SK-N-SH treated with all-trans-retinoic acid at 6 μM for 48 hours (cell line): ENCODE results near the gene CDPF1.

Experiments used
- ARNTL ChIP-seq: fragments of 450-650 bp; formaldehyde crosslinking; IDR thresholded peaks from 2 replicates; pipeline ENCODE4 v1.5.0; 2020; ENCODE audit warnings: low read depth, mild to moderate bottlenecking, moderate library complexity, borderline replicate concordance
- BACH2 ChIP-seq: fragments of 250-450 bp; sonication (Bioruptor Pico); IDR thresholded peaks from 2 replicates; pipeline ENCODE4 v1.9.0; 2021; ENCODE audit warnings: mild to moderate bottlenecking, borderline replicate concordance
- CSDC2 ChIP-seq: fragments of 250-450 bp; sonication (Bioruptor Pico); IDR thresholded peaks from 2 replicates; pipeline ENCODE4 v1.5.0; 2020; ENCODE audit warnings: mild to moderate bottlenecking, moderate library complexity
- ESRRG ChIP-seq: fragments of 250-450 bp; sonication (Bioruptor Pico); IDR thresholded peaks from 2 replicates; pipeline ENCODE4 v1.6.1; 2021; ENCODE audit warnings: mild to moderate bottlenecking
- SNAI2 ChIP-seq: fragments of 250-450 bp; sonication (Bioruptor Pico); IDR thresholded peaks from 2 replicates; pipeline ENCODE4 v1.5.0; 2020; ENCODE audit warnings: mild to moderate bottlenecking, moderate library complexity
- TCF4 ChIP-seq: fragments of 250-450 bp; sonication (Bioruptor Pico); IDR thresholded peaks from 2 replicates; pipeline ENCODE4 v1.8.0; 2021; ENCODE audit warnings: mild to moderate bottlenecking, moderate library complexity, borderline replicate concordance
- TOX ChIP-seq: fragments of 250-450 bp; sonication (Bioruptor Pico); IDR thresholded peaks from 2 replicates; pipeline ENCODE4 v1.8.0; 2021; ENCODE audit warnings: mild to moderate bottlenecking, moderate library complexity, borderline replicate concordance
- ZC3H10 ChIP-seq: fragments of 250-450 bp; sonication (Bioruptor Pico); IDR thresholded peaks from 2 replicates; pipeline ENCODE4 v1.5.1; 2021; ENCODE audit warnings: mild to moderate bottlenecking, moderate library complexity
- ZFP3 ChIP-seq: fragments of 250-450 bp; sonication (Bioruptor Pico); IDR thresholded peaks from 2 replicates; pipeline ENCODE4 v1.5.0; 2020; ENCODE audit warnings: mild to moderate bottlenecking, moderate library complexity
- ZNF565 ChIP-seq: fragments of 450-650 bp; formaldehyde crosslinking; conservative IDR thresholded peaks from 2 replicates; pipeline ENCODE4 v1.5.0; 2020; ENCODE audit warnings: low read depth, mild to moderate bottlenecking, moderate library complexity
- ZNF70 ChIP-seq: fragments of 450-650 bp; formaldehyde crosslinking; IDR thresholded peaks from 2 replicates; pipeline ENCODE4 v1.5.0; 2020; ENCODE audit warnings: mild to moderate bottlenecking, moderate library complexity
- TF ChIP-seq, protein P1 (sequence below): fragments of 250-450 bp; sonication (Bioruptor Pico); IDR thresholded peaks from 2 replicates; pipeline ENCODE4 v1.5.0; 2020; ENCODE audit warnings: mild to moderate bottlenecking, moderate library complexity
- TF ChIP-seq, protein P2 (sequence below): fragments of 250-450 bp; sonication (Bioruptor Pico); IDR thresholded peaks from 2 replicates; pipeline ENCODE4 v1.8.0; 2020; ENCODE audit warnings: mild to moderate bottlenecking, moderate library complexity, borderline replicate concordance
- TF ChIP-seq, protein P3 (sequence below): fragments of 250-450 bp; sonication (Bioruptor Pico); IDR thresholded peaks from 2 replicates; pipeline ENCODE4 v1.5.1; 2020; ENCODE audit warnings: low read depth, mild to moderate bottlenecking, moderate library complexity

DNA sequence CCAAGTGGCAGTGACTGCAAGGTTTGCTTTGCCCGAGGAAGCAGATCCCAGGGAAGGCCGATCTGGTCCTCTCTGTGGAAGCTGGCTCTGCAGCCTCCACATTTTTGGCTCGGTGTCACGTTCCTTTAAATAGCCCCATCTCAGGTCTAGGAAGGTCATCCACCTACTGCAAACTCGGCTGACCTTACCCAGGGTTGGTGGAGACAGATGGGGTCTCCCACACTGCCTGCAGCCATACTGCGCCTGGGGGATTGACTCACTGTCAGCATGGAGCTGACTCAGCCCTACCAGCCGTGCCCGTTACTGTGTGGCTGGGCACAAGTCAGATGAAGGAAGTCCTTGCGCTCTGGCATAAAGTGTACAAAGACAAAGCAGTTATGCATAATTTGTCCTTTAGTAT is 16.9 kb downstream of the CDPF1 start:
- TF ChIP-seq, protein P1, sequence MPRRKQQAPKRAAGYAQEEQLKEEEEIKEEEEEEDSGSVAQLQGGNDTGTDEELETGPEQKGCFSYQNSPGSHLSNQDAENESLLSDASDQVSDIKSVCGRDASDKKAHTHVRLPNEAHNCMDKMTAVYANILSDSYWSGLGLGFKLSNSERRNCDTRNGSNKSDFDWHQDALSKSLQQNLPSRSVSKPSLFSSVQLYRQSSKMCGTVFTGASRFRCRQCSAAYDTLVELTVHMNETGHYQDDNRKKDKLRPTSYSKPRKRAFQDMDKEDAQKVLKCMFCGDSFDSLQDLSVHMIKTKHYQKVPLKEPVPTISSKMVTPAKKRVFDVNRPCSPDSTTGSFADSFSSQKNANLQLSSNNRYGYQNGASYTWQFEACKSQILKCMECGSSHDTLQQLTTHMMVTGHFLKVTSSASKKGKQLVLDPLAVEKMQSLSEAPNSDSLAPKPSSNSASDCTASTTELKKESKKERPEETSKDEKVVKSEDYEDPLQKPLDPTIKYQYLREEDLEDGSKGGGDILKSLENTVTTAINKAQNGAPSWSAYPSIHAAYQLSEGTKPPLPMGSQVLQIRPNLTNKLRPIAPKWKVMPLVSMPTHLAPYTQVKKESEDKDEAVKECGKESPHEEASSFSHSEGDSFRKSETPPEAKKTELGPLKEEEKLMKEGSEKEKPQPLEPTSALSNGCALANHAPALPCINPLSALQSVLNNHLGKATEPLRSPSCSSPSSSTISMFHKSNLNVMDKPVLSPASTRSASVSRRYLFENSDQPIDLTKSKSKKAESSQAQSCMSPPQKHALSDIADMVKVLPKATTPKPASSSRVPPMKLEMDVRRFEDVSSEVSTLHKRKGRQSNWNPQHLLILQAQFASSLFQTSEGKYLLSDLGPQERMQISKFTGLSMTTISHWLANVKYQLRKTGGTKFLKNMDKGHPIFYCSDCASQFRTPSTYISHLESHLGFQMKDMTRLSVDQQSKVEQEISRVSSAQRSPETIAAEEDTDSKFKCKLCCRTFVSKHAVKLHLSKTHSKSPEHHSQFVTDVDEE (CRISPR knock-in tag) = no peak
- TF ChIP-seq TCF4 (CRISPR knock-in tag) = no peak
- no peak for TF ChIP-seq CSDC2 (CRISPR knock-in tag)
- TF ChIP-seq, protein P2, sequence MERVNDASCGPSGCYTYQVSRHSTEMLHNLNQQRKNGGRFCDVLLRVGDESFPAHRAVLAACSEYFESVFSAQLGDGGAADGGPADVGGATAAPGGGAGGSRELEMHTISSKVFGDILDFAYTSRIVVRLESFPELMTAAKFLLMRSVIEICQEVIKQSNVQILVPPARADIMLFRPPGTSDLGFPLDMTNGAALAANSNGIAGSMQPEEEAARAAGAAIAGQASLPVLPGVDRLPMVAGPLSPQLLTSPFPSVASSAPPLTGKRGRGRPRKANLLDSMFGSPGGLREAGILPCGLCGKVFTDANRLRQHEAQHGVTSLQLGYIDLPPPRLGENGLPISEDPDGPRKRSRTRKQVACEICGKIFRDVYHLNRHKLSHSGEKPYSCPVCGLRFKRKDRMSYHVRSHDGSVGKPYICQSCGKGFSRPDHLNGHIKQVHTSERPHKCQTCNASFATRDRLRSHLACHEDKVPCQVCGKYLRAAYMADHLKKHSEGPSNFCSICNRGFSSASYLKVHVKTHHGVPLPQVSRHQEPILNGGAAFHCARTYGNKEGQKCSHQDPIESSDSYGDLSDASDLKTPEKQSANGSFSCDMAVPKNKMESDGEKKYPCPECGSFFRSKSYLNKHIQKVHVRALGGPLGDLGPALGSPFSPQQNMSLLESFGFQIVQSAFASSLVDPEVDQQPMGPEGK (CRISPR knock-in tag) = no peak
- TF ChIP-seq SNAI2 (CRISPR knock-in tag) = no peak
- TF ChIP-seq ESRRG = no peak
- no peak for TF ChIP-seq ZNF70
- no peak for TF ChIP-seq ZFP3 (CRISPR knock-in tag)
- TF ChIP-seq, protein P3, sequence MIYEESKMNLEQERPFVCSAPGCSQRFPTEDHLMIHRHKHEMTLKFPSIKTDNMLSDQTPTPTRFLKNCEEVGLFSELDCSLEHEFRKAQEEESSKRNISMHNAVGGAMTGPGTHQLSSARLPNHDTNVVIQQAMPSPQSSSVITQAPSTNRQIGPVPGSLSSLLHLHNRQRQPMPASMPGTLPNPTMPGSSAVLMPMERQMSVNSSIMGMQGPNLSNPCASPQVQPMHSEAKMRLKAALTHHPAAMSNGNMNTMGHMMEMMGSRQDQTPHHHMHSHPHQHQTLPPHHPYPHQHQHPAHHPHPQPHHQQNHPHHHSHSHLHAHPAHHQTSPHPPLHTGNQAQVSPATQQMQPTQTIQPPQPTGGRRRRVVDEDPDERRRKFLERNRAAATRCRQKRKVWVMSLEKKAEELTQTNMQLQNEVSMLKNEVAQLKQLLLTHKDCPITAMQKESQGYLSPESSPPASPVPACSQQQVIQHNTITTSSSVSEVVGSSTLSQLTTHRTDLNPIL (CRISPR knock-in tag) = no peak
- TF ChIP-seq ZC3H10 (CRISPR knock-in tag) = no peak
- TF ChIP-seq ARNTL (CRISPR knock-in tag) = no peak
- TF ChIP-seq ZNF565 (CRISPR knock-in tag) = no peak
- TF ChIP-seq BACH2 (CRISPR knock-in tag) = no peak
- TF ChIP-seq TOX (CRISPR knock-in tag) = no peak
